Activated CD4-positive, alpha-beta T cell treated with anti-CD3 and anti-CD28 coated beads, Interleukin-2, amount 50 U/mL, for 1 hour (primary cell): ENCODE measurements around the gene VSIG2.

ENCODE experiments used
- DNase-seq: peaks from one replicate; pipeline ENCODE4 v3.0.0-alpha.2; 2020

Gene VSIG2

DNA sequence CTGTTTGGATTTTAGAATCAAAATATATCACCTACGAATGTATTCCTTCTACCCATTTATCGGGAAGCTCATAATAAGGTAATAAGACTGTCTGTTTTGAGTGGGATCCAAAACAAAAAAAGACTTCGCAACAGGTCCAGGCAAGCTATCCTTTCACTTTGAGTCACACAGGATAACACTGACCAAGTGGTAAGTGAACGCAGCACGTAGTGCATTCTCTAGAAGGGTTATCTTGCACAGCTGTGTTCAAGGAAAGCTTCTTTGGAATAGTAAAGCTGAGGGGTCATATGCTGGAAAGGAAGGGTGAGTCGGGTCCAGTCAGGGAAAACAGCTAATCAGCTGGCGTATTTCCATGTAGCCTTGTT, 34.7 kb downstream of the VSIG2 start:
- no peak for DNase-seq

GRCh38 chr11:124716591-124716990, 35.5 kb downstream of the VSIG2 start:
- no peak for DNase-seq

DNA sequence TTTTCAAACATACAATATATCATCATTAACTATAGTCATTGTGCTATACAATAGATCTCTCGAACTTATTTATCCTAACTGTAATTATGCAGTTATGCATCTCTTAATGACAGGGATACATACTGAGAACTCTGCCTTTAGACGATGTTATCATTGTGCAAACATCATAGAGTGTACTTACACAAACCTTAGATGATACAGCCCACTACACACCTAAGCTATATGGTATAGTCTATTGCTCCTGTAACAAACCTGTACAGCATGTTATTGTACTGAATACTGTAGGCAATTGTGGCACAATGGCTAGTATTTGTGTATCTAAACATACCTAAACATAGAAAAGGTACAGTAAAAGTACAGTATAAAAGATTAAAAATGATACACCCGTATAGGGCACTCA, 39.7 kb downstream of the VSIG2 start:
- DNase-seq = no peak

GRCh38 chr11:124707829-124708228, 44.2 kb downstream of the VSIG2 start:
- no peak for DNase-seq

DNA sequence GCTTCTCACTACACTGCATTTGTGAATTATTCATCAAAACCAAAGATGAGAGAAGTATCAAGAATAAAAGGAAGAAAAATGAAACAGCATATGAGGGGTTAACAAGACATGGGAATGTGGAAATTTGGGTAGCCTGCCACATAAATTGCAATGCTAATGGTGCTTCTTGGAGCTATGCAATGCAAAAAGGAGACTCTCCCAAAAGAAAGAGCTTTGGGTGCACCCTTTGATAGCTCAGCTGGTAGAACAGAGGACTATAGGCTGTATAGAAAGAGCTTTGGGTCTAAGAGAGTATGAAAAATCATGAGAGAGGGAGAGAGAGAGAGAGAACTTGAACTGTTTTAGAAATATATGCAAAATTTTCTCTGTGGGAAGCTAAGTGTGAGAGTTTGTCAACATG, 52.0 kb downstream of the VSIG2 start:
- no peak for DNase-seq

- DNase-seq = no peak
These were observed 52.5 kb downstream of the VSIG2 start for GRCh38 chr11:124699547-124699946.
